ENCODE data around the gene SLC5A8.

- no peak for TF ChIP-seq CTCF (conservative IDR thresholded peaks at IDR 0.05)
- TF ChIP-seq ZFX (IDR thresholded peaks at IDR 0.05) = no peak
Observed at GRCh38 chr12:101207086-101207780, 2.8 kb downstream of the SLC5A8 start.
